ENCODE results near the gene PDE7B. TPM values are rescaled to one million over a fixed set of nuclear protein-coding genes. Genes with fewer than 3 reads are reported as not detected.

PDE7B gene
- total and polyA plus RNA-seq, 8 donors: 0.29 to 73.2 (median 5.0) TPM

- H3K4me1 ChIP-seq: peaks cover 0 to 11% (median 0%) of the 10 kb centered on the region in 4 donors
- H3K36me3 ChIP-seq: no peaks in the 10 kb centered on the region
- WGBS, 5 donors: 92 to 96% (median 93%) methylated on average over 2 of the region's 2 CpGs
- H3K9me3 ChIP-seq: no peaks in the 10 kb centered on the region
- H3K27me3 ChIP-seq: no peaks in the 10 kb centered on the region
- H3K27ac ChIP-seq: no peak overlapping the region
- TF ChIP-seq POLR2AphosphoS5 (IDR thresholded peaks at IDR 0.05) (no peak), POLR2A (IDR thresholded peaks at IDR 0.05) (no peak), EP300 (IDR thresholded peaks at IDR 0.05) (no peak), CTCF (IDR thresholded peaks at IDR 0.05) (no peak)
- intact Hi-C loops (cut with DNase I; ENCODE audit: low total_unique reads): no loop called here
- DNase-seq: no peak
- no peak overlapping the region for H3K4me3 ChIP-seq
Measured at GRCh38 chr6:135817035-135817434, 34.5 kb upstream of the PDE7B start.

GRCh38 chr6:135819665-135820064 is 31.8 kb upstream of the PDE7B start:
- 90 to 98% (median 96%) methylated on average over 2 of the region's 2 CpGs for WGBS, 5 donors
- DNase-seq: no peak
- H3K27ac ChIP-seq: no peak overlapping the region
- no peak overlapping the region for H3K4me3 ChIP-seq
- H3K27me3 ChIP-seq: no peaks in the 10 kb centered on the region
- intact Hi-C loops (cut with DNase I; ENCODE audit: low total_unique reads): no loop called here
- TF ChIP-seq POLR2A (IDR thresholded peaks at IDR 0.05) (no peak), CTCF (IDR thresholded peaks at IDR 0.05) (no peak), POLR2AphosphoS5 (IDR thresholded peaks at IDR 0.05) (no peak), EP300 (IDR thresholded peaks at IDR 0.05) (no peak)
- no peaks in the 10 kb centered on the region for H3K4me1 ChIP-seq
- no peaks in the 10 kb centered on the region for H3K36me3 ChIP-seq
- H3K9me3 ChIP-seq: no peaks in the 10 kb centered on the region

GRCh38 chr6:135820340-135820739 is 31.2 kb upstream of the PDE7B start:
- intact Hi-C loops (cut with DNase I; ENCODE audit: low total_unique reads): no loop called here
- H3K4me3 ChIP-seq: no peak overlapping the region
- H3K27ac ChIP-seq: no peak overlapping the region
- H3K4me1 ChIP-seq: no peaks in the 10 kb centered on the region
- DNase-seq: peak in 1 of 2 donors; percentile 13
- H3K36me3 ChIP-seq: no peaks in the 10 kb centered on the region
- 84 to 90% (median 87%) methylated on average over 6 of the region's 6 CpGs for WGBS, 5 donors
- H3K27me3 ChIP-seq: no peaks in the 10 kb centered on the region
- no peaks in the 10 kb centered on the region for H3K9me3 ChIP-seq
- TF ChIP-seq CTCF (IDR thresholded peaks at IDR 0.05) (no peak), POLR2A (IDR thresholded peaks at IDR 0.05) (no peak), EP300 (IDR thresholded peaks at IDR 0.05) (no peak), POLR2AphosphoS5 (IDR thresholded peaks at IDR 0.05) (no peak)

GRCh38 chr6:135823851-135824250 is 27.6 kb upstream of the PDE7B start:
- WGBS, 5 donors: 76 to 93% (median 84%) methylated on average over 1 of the region's 1 CpG
- H3K27me3 ChIP-seq: no peaks in the 10 kb centered on the region
- H3K9me3 ChIP-seq: no peaks in the 10 kb centered on the region
- no peaks in the 10 kb centered on the region for H3K36me3 ChIP-seq
- intact Hi-C loops (cut with DNase I; ENCODE audit: low total_unique reads): no loop called here
- no peak overlapping the region for H3K4me3 ChIP-seq
- no peak overlapping the region for H3K27ac ChIP-seq
- DNase-seq: no peak
- TF ChIP-seq CTCF (IDR thresholded peaks at IDR 0.05) (no peak), POLR2A (IDR thresholded peaks at IDR 0.05) (no peak), EP300 (IDR thresholded peaks at IDR 0.05) (no peak), POLR2AphosphoS5 (IDR thresholded peaks at IDR 0.05) (no peak)
- no peaks in the 10 kb centered on the region for H3K4me1 ChIP-seq
